C4-2B (cell line): ENCODE results near the gene FBXO3.
"Not testable (repeated sequence)": the region's sequence is repeated elsewhere in the genome, so short reads cannot be mapped to it uniquely, and the experiment has no call there.

Source experiments
- H3K27ac ChIP-seq: fragments of 450-650 bp; 2 replicates; pipeline ENCODE4 v1.5.1; 2017
- CTCF ChIP-seq: fragments of 450-650 bp; conservative IDR thresholded peaks from 2 replicates; pipeline ENCODE4 v1.5.1; 2017; ENCODE audit warnings: mild to moderate bottlenecking
- ZFX ChIP-seq: fragments of 450-650 bp; IDR thresholded peaks from 2 replicates; pipeline ENCODE4 v1.6.1; 2017

Gene FBXO3

GRCh38 chr11:33734441-33735270, 39.7 kb downstream of the FBXO3 start:
- TF ChIP-seq ZFX (no peak), CTCF (no peak)
- peak overlapping the region; percentile 69; the same call in 1 of the 2 replicates for H3K27ac ChIP-seq

- H3K27ac ChIP-seq: no peak overlapping the region
- TF ChIP-seq CTCF (no peak), ZFX (no peak)
Observed at GRCh38 chr11:33733980-33734379, 40.3 kb downstream of the FBXO3 start.

- no peak for TF ChIP-seq CTCF
- TF ChIP-seq ZFX: no peak
- H3K27ac ChIP-seq: no peak overlapping the region
Observed at GRCh38 chr11:33731723-33732531, 42.4 kb downstream of the FBXO3 start.

- H3K27ac ChIP-seq: no peak overlapping the region
- no peak for TF ChIP-seq CTCF
- TF ChIP-seq ZFX: no peak
Observed at GRCh38 chr11:33730716-33731115, 43.6 kb downstream of the FBXO3 start.

GRCh38 chr11:33729072-33729664, 45.2 kb downstream of the FBXO3 start:
- H3K27ac ChIP-seq: not testable (repeated sequence)

GRCh38 chr11:33727539-33727938, 46.8 kb downstream of the FBXO3 start:
- H3K27ac ChIP-seq: not testable (repeated sequence)

- H3K27ac ChIP-seq: no peak overlapping the region
- TF ChIP-seq ZFX (no peak), CTCF (no peak)
Observed at GRCh38 chr11:33725496-33725895, 48.8 kb downstream of the FBXO3 start.

GRCh38 chr11:33724644-33725035, 49.7 kb downstream of the FBXO3 start:
- H3K27ac ChIP-seq: no peak overlapping the region
- TF ChIP-seq CTCF (no peak), ZFX (no peak)
